Hematopoietic multipotent progenitor cell treated with erythropoietin and hydrocortisone succinate and interleukin-3 and kit ligand, for 6 days (in vitro differentiated cells): ENCODE results near the gene CHRNA4.

Source experiments
- DNase-seq: peaks from one replicate; pipeline ENCODE4 v3.0.0-alpha.2; 2015

Gene CHRNA4

GRCh38 chr20:63376283-63377250 lies 15.4 kb upstream of the CHRNA4 start:
- no peak for DNase-seq

DNA sequence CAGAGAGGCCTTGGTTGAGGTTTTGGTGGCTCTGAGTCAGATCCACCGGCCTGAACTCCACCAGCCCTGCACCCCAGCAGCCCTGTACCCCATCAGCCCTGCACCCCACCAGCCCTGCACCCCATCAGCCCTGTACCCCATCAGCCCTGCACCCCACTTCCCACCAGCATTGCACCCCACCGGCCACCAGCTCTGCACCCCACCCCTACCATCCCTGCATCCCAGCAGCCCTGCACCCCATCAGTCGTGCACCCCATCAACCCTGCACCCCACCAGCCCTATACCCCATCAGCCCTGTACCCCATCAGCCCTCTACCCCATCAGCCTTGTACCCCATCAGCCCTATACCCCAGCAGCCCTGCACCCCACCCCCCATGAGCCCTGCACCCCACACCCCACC lies 14.3 kb upstream of the CHRNA4 start:
- no peak for DNase-seq

DNA sequence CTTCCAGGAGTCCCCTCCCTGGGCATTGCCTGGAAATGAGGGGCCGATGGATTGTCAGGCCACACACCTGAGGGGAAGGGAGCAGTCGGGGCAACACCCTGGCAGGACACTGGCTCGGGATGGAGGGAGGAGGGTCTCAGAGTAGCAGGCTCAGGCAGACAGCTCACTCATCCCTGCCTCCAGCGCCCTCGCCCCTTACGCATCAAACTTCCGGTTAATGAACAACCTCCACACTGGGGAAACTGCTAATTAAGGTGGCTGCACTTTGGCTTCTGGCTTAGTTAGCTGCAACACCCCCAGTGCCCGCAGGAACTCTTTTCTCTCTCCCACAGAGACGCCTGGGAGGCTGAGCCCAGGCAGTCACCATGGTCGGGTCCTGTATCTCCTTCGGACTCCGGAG lies 13.4 kb upstream of the CHRNA4 start:
- DNase-seq, result no peak

- no peak for DNase-seq
These were observed 12.8 kb upstream of the CHRNA4 start for GRCh38 chr20:63373996-63374395.

DNA sequence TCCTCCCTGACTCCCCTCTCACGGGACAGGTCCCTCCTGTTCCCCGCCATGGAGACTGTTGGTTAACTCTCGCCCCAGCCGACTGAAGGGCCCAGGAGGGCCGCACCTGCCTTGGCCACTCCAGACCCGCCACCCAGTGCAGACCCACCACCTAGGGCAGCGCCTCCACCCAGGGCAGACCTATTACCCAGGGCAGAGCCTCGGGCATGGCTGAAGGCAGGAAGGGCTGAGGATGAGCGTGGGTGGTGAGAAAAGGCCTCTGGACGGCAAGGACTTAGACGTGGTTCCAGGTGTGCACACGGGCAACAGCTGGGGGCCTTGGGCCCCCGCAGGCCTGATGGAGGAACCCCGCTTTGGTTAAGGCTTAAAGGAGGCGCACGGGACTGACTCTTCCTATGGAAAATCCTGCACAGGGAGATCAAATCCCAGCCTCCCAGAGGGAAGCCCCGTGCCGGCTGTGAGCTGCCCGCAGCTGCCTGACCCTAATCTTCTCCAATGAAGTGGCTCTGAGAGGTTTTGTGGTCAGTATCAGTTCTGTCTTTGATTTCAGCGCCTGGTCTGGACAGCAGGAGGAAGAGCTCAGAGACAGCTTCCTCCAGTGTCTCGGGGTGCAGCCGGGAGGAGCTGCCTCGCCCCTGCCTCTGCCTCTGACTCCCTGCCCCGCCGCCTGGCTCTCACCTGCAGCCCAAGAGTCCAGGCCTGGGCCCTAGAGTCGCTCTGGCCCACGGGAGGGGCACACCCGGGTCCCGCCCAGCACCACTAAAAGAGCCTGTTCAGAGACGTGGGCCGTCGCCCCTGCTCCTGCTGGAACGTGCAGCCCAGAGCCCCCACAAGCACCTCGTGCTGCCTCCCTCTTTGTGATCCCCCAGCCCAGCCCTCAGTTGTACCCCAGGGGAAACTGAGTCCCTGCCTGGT lies 12.1 kb upstream of the CHRNA4 start:
- DNase-seq, result no peak

GRCh38 chr20:63371291-63371865 lies 10.2 kb upstream of the CHRNA4 start:
- DNase-seq, result no peak

DNA sequence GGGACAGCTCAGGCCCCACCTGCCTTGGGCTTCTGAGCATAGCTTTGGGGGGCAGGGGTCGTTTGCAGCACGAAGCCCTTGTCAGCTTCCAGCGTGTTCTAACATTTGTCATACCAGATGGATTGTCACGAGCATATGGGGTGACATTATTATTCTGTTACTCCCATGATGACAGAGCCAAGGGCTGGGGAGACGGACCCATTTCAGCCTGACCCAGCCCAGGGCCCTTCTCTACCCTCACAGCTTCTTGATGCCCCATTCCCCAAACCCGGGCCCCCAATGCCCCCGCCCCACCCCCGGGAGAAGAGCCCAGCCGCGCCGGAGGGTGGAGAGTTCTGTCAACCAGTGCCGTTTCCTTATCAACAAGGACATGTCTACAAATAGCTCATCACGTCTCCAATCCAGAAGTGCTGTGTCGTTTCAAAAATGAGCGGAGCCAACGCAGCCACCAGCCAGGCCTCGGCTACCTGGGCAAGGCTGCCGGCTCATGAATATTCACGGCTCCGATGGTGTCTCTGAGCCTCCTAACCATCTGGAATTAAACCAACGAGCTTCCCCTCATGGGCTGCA lies 9.6 kb upstream of the CHRNA4 start:
- no peak for DNase-seq

DNA sequence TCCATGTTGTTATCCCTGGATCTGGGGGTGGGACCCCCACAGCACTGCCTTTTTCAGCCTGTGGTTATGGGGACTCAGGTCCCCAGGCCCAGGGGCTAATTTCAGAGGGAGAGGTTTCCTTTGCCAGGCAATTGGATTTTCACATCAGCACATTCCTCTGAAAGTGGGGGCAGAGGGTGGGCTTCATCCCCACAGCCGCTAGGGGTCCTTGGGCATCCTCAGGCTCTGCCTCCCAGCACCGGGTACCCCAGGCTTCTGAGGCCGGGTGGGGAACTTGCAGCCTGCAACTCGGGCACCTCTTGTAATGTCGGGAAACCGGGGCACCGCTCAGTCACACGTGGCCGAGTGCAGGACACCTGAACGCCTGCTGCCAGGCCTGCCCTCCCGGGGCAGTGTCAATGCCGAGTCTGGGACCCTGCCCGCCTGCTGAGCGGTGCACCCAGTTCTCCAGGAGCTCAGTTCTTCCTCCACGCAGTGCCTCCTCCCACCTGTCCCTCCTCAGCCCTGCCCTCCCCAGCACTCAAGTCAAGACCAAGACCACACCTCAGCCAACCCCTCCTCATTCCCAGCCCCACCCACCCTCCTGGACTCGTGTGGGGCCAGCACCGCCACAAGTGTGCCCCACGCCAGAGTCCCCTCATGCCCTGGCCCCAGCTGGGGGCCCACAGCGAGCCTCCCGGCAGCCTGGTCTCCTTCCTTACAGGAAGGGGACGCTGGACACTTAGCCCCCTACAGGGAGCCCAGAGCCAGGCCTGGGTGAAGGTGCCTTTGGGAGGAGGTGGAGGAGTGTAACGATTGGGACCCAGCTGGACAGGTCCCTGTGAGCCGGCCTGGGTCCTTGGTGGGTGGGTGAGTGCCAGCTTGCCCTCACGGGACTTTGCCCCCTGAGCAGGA lies 8.8 kb upstream of the CHRNA4 start:
- DNase-seq, result no peak

DNA sequence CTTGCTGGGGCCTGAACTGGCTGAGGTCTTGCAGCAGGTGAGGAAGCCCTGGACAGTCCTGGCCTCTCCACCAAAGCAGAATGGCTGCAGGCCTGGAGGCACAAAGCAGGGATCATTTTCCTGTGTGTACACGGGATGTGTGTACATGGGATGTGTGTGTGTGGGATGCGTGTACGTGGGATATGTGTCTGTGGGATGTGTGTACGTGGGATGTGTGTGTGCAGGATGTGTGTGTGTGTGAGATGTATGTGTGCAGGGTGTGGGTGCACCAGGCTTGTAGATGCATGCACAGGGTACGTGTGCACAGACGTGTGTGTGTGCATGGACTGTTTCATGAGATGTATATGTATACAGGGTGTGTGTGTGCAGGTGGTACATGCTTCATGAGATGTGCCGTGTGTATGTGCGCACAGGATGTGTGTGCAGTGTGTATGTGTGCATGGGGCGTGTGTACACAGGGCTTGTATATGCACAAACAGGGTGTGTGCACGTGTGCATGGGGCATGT lies 7.9 kb upstream of the CHRNA4 start:
- no peak for DNase-seq

- no peak for DNase-seq
These were observed 7.0 kb upstream of the CHRNA4 start for GRCh38 chr20:63368151-63368550.

- no peak for DNase-seq
These were observed 6.4 kb upstream of the CHRNA4 start for GRCh38 chr20:63367446-63368055.

DNA sequence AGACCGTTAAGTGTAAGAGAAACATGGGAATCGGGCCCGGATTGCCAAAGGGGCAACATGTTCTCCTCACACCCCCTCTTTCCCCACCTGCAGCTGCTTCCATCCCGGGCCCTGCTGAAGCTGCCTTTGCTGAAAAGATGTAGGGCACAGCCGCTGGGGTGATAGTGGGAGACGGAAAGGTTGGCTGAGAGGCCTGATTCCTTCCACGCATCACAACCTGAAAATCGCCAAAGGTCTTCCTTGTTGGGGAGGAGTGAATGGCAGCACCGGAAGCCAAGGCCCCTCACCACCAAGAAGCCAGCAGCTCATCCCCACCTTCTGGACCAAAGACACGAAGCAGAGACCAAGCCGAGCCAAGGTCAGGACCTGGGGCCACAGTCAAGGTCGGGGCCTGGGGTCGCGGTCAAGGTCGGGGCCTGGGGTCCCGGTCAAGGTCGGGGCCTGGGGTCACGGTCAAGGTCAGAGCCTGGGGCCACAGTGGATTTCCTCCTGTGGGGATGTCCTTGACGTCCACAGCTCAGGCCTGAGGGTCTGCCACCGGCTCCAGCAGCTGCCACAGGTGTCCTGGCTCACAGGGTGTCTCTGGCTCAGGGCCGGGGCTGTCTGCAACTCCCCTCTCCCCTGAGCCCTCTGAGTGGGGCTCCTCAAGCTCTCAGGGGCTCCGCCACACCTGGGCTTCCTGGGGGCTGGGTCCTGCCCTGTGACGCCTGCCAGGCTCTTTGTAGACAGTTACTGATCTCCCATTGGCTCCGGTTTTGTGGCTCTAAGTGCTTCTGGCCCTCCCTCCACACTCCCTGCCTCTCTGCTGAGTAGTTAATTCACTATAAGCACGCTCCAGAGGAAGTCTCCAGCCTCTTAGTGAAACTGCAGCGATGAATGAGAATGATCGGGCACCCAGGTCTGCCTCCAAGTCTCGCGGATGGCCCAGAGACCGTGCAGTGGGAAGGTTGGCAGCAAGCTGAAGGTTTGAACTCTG lies 5.5 kb upstream of the CHRNA4 start:
- DNase-seq, result no peak

GRCh38 chr20:63365601-63366389 lies 4.6 kb upstream of the CHRNA4 start:
- no peak for DNase-seq

DNA sequence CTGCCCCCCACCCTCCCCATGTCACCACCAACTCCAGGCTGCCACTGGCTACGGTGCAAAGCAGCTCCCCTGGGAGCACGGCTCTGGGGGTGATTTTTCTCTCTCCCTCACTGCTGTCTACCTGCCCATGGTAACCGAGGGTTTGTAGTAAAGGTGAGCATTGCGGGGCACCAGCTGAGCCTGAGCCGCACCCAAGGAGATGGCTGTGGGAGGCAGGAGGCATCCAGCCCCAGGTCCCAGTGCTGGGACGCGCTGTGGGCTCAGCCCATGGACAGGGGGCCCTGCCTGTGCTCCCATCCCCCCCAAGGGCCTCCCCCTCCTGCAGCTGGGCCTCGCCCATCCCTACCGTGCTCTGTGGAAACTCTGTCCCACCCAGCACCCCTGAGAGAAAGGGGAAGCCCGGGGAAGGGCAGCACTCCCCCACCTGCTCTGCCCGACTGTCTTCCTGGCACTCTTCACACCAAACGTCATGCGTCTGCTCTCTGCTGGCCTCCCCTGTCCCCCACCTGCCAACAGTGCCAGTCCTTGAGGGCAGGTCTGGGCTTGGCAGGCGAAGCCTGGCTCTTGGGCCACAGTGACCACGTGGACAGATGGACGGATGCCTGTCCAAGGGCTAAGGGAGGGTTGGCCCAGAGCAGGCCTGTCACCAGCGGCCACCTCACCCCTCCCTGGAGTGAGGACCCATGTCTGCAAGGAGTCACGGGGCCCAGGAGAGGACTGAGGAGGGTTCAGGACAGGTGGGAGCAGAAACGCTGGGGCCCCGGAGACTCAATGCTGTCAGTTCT lies 3.8 kb upstream of the CHRNA4 start:
- no peak for DNase-seq

DNA sequence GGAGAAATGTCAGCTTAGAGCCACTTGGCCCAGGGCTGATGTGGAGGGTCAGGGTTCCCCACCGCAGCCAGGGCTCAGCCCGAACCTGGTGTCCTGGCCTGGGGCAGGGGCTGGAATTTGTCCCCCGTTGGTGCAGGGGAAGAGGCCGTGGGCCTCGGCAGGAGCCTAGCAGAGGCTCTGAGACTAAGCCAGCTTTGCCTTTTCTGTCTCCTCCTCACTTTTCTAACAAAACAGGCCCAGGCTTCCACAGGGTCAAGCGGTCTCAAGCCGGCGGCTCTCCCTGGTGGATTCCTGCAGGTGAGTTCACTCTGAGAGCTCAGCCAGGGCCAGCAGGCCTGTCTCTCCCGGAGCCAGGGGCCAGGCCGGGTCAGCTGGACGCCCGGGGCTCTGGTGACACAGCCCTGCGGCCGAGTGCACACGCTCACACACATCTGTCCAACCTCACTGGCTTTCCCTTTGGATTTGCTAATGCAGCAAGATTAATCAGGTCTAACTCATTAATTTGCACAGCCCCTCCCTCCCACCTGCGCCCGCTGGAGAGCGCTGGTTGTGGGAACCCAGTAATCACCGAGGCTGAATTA lies 2.9 kb upstream of the CHRNA4 start:
- no peak for DNase-seq

DNA sequence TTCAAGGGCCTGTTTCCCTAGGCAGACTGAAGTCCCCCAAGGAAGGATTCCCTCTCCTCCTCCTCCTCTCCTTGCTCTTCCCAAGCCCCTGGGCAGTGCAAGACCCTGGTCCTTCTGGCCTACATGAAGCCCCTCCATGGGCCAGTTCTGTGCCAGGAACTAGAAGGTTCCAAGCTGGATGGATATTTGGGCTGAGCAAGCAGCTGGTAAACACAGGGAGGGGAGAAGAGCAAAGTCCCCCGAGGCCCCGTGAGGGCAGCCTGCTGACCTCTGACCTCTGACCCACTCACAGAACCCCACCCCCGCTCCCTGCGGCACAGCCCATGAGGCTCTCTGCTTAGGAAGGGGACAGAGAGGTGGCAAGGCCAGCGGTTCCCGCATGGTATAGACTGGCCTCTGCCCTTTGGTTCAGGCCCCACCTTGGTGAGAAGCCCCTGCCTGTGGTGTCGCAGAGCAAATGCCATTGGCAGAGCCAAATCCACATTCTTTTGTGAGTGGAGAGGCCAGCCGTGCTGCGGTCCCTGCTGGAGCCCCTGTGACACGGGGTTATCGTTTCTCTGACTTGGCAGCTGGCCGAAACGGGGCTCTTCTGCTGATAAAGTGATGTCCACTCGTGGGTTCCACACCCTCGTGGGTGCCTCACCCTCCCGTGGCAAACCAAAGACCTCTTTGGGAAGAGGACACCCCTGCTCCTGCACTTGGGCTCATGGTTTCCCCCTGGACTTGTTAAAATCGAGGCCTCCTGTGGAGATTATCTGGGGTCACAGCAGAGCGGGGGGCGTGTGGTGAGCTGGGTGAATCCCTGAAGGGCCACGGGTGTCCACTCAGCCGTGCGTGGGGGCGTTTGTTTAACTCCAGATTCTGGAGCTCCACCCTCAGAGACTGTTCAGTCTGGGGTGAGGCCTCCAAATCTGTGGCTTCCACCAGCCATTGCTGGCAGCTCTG lies 2.1 kb upstream of the CHRNA4 start:
- DNase-seq, result no peak
